Peyer's patch (tissue), 4 donors: ENCODE data around the gene HOXD10. TPM values are rescaled to one million over a fixed set of nuclear protein-coding genes. Genes with fewer than 3 reads are reported as not detected.
A peak's percentile ranks its signal among the peaks of the same experiment; 100 is the strongest.

Experiments used
- DNase-seq, 3 donors: peaks; one replicate each; pipeline ENCODE4 v3.0.0-alpha.2; 2017 to 2019
- H3K27ac ChIP-seq, 4 donors: fragments of 200-600 bp; sonication (generic); one replicate each; pipeline ENCODE4 v1.5.1; 2016 to 2019
- H3K27me3 ChIP-seq, 2 donors: fragments of 200-600 bp; sonication (generic); one replicate each; pipeline ENCODE4 v1.5.1; 2019
- H3K36me3 ChIP-seq, 3 donors: fragments of 200-600 bp; sonication (generic); one replicate each; pipeline ENCODE4 v1.5.1; 2016 to 2019
- H3K4me1 ChIP-seq, 4 donors: fragments of 200-600 bp; sonication (generic); one replicate each; pipeline ENCODE4 v1.5.1; 2016 to 2019
- H3K4me3 ChIP-seq, 4 donors: fragments of 200-600 bp; sonication (generic); 1 replicate in 3 of 4; 2 replicates in 1 of 4; pipeline ENCODE4 v1.5.1; 2016 to 2019; ENCODE audit warnings: mild to moderate bottlenecking in 1 of 4
- H3K9me3 ChIP-seq, 4 donors: fragments of 200-600 bp; sonication (generic); one replicate each; pipeline ENCODE4 v1.5.1; 2016 to 2019; ENCODE audit warnings: mild to moderate bottlenecking in 1 of 4
- CTCF ChIP-seq, 6 experiments: fragments of 450-650 bp in 4 of 6; fragments of 200-600 bp in 2 of 6; sonication (generic) in 1 of 6; IDR thresholded peaks; one replicate each; pipeline ENCODE4 v1.5.1; 2017 to 2019; ENCODE audit warnings: antibody characterized with exemption in 6 of 6, mild to moderate bottlenecking in 3 of 6, moderate library complexity in 1 of 6
- POLR2A ChIP-seq, 2 donors: fragments of 450-650 bp; IDR thresholded peaks; one replicate each; pipeline ENCODE4 v1.5.1; 2017; ENCODE audit warnings: antibody characterized with exemption in 2 of 2, mild to moderate bottlenecking in 2 of 2, moderate library complexity in 2 of 2
- total RNA-seq, 4 donors: library from RNA; depleted of rRNA; stranded (reverse); fragments of >200 nt; gene quantifications; one replicate each; pipeline ENCODE4 v1.1.0, GENCODE V29; 2016

HOXD10 gene
- total RNA-seq, 4 donors from 2014 or later: not detected

- H3K27me3 ChIP-seq: peaks cover 0 to 88% of the 10 kb centered on the region in 2 donors
- no peaks in the 10 kb centered on the region for H3K9me3 ChIP-seq
- no peak for DNase-seq
- peaks cover 0 to 8% (median 0%) of the 10 kb centered on the region in 4 donors for H3K4me1 ChIP-seq
- H3K4me3 ChIP-seq: no peak overlapping the region
- no peak overlapping the region for H3K27ac ChIP-seq
- TF ChIP-seq POLR2A (IDR thresholded peaks at IDR 0.05): no peak
- H3K36me3 ChIP-seq: no peaks in the 10 kb centered on the region
Measured at GRCh38 chr2:176114120-176114929, 2.3 kb upstream of the HOXD10 start.

- Histone ChIP-seq H3K27me3 (peaks cover 0 to 88% of the 10 kb centered on the region in 2 donors), H3K36me3 (no peaks in the 10 kb centered on the region), H3K9me3 (no peaks in the 10 kb centered on the region), H3K4me1 (peaks cover 0 to 8% (median 0%) of the 10 kb centered on the region in 4 donors), H3K27ac (no peak overlapping the region), H3K4me3 (no peak overlapping the region)
- TF ChIP-seq CTCF (IDR thresholded peaks at IDR 0.05): no peak
- no peak for TF ChIP-seq POLR2A (IDR thresholded peaks at IDR 0.05)
- peak in 1 of 3 donors; percentile 44 for DNase-seq
Measured at GRCh38 chr2:176114930-176115625, 1.5 kb upstream of the HOXD10 start.

- no peak for DNase-seq
- no peak for TF ChIP-seq CTCF (IDR thresholded peaks at IDR 0.05)
- TF ChIP-seq POLR2A (IDR thresholded peaks at IDR 0.05): no peak
- H3K4me3 ChIP-seq: no peak overlapping the region
Measured at GRCh38 chr2:176117162-176117822, 714 bp downstream of the HOXD10 start.

GRCh38 chr2:176117823-176118371 lies 1.3 kb downstream of the HOXD10 start:
- H3K27me3 ChIP-seq: peaks cover 0 to 89% of the 10 kb centered on the region in 2 donors
- DNase-seq: no peak
- no peak for TF ChIP-seq CTCF (IDR thresholded peaks at IDR 0.05)
- no peak for TF ChIP-seq POLR2A (IDR thresholded peaks at IDR 0.05)

More at GRCh38 chr2:176117162-176117822, 714 bp downstream of the HOXD10 start:
- no peaks in the 10 kb centered on the region for H3K36me3 ChIP-seq
- H3K9me3 ChIP-seq: peaks cover 0 to under 1% (median 0%) of the 10 kb centered on the region in 4 donors
- H3K4me1 ChIP-seq: peaks cover 0 to 15% (median 0%) of the 10 kb centered on the region in 4 donors
- peaks cover 0 to 90% of the 10 kb centered on the region in 2 donors for H3K27me3 ChIP-seq
- no peak overlapping the region for H3K27ac ChIP-seq

GRCh38 chr2:176118601-176119339 lies 2.2 kb downstream of the HOXD10 start:
- H3K36me3 ChIP-seq: no peaks in the 10 kb centered on the region
- H3K27me3 ChIP-seq: peaks cover 0 to 90% of the 10 kb centered on the region in 2 donors
- no peak for TF ChIP-seq POLR2A (IDR thresholded peaks at IDR 0.05)
- peak in 4 of 6 experiments; percentile 23 to 37 (median 29) for TF ChIP-seq CTCF (IDR thresholded peaks at IDR 0.05)
- H3K4me1 ChIP-seq: peaks cover 0 to 26% (median 0%) of the 10 kb centered on the region in 4 donors
- H3K27ac ChIP-seq: no peak overlapping the region
- DNase-seq: peak in 1 of 3 donors; percentile 69
- no peak overlapping the region for H3K4me3 ChIP-seq
- peaks cover 0 to 4% (median 0%) of the 10 kb centered on the region in 4 donors for H3K9me3 ChIP-seq

More at GRCh38 chr2:176117823-176118371, 1.3 kb downstream of the HOXD10 start:
- no peak overlapping the region for H3K27ac ChIP-seq
- peaks cover 0 to 21% (median 0%) of the 10 kb centered on the region in 4 donors for H3K4me1 ChIP-seq
- H3K4me3 ChIP-seq: no peak overlapping the region
- peaks cover 0 to 4% (median 0%) of the 10 kb centered on the region in 4 donors for H3K9me3 ChIP-seq
- H3K36me3 ChIP-seq: no peaks in the 10 kb centered on the region
